ENCODE measurements around the gene HOGA1. TPM values are rescaled to one million over a fixed set of nuclear protein-coding genes. Genes with fewer than 3 reads are reported as not detected.
A peak's percentile ranks its signal among the peaks of the same experiment; 100 is the strongest.

Gene HOGA1
- total RNA-seq, 3 donors from 2014 or later: 1.9 to 11.0 (median 2.3) TPM

DNA sequence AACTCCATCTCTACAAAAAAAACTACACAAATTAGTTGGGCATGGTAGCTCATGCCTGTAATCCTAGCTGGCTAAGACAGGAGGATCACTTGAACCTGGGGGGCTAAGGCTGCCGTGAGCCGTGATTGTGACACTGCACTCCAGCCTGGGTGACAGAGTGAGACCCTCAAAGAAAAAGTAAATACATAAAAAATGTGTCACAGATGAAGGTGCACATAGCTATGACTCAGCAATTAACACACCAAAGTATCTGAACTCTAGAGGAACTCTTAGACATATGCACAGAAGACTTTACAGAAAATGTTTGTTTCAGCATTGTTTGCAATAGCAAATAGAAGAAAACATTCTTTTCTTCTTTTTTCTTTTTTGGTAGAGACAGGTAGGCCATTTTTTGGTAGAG is 13.6 kb downstream of the HOGA1 start:
- no peak overlapping the region for H3K4me3 ChIP-seq
- H3K27ac ChIP-seq: no peak overlapping the region
- H3K36me3 ChIP-seq: no peaks in the 10 kb centered on the region
- no peak for DNase-seq (ENCODE audit: low spot score in 2 of 2)
- intact Hi-C loops (cut with DNase I; ENCODE audit: low total_unique reads): no loop called here
- TF ChIP-seq POLR2A (IDR thresholded peaks at IDR 0.05) (no peak), POLR2AphosphoS5 (IDR thresholded peaks at IDR 0.05) (no peak)
- TF ChIP-seq, protein P1, sequence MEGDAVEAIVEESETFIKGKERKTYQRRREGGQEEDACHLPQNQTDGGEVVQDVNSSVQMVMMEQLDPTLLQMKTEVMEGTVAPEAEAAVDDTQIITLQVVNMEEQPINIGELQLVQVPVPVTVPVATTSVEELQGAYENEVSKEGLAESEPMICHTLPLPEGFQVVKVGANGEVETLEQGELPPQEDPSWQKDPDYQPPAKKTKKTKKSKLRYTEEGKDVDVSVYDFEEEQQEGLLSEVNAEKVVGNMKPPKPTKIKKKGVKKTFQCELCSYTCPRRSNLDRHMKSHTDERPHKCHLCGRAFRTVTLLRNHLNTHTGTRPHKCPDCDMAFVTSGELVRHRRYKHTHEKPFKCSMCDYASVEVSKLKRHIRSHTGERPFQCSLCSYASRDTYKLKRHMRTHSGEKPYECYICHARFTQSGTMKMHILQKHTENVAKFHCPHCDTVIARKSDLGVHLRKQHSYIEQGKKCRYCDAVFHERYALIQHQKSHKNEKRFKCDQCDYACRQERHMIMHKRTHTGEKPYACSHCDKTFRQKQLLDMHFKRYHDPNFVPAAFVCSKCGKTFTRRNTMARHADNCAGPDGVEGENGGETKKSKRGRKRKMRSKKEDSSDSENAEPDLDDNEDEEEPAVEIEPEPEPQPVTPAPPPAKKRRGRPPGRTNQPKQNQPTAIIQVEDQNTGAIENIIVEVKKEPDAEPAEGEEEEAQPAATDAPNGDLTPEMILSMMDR (IDR thresholded peaks at IDR 0.05): no peak
- no peaks in the 10 kb centered on the region for H3K4me1 ChIP-seq
- no peaks in the 10 kb centered on the region for H3K9me3 ChIP-seq
- no peaks in the 10 kb centered on the region for H3K27me3 ChIP-seq

DNA sequence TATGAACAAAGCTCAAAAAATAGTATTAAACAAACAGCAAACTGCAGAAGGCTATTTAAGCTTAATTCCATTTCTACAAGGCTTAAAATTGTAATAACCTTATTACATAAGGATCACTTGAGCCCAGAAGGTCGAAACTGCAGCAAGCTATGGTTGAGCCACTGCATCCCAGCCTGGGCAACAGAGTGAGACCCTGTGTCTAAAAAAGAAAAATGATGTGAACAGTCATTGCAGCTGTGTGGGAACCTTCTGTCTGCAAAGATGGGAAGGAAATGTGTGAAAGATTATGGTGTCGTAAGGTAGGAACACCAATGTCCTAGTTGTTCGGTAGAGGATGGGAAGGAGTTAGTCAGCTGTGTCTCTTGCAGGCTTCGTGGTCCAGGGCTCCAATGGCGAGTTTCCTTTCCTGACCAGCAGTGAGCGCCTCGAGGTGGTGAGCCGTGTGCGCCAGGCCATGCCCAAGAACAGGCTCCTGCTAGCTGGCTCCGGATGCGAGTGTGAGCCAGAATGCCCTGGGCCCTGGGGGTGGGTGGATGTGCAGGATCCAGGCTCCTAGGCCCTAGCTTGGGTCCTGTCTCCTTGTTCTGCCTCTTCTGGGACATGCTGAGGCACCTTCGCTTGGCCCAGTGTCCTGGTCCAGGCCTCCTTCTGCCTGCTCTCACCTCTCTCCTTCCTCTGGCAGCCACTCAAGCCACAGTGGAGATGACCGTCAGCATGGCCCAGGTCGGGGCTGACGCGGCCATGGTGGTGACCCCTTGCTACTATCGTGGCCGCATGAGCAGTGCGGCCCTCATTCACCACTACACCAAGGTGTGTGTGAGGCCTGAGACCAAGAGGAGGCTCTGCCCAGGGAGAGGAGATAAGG is 14.4 kb downstream of the HOGA1 start:
- TF ChIP-seq, protein P1 (IDR thresholded peaks at IDR 0.05): no peak
- no peak for TF ChIP-seq POLR2AphosphoS5 (IDR thresholded peaks at IDR 0.05)
- no peak for TF ChIP-seq POLR2A (IDR thresholded peaks at IDR 0.05)
- H3K27ac ChIP-seq: no peak overlapping the region
- H3K4me3 ChIP-seq: no peak overlapping the region
- H3K9me3 ChIP-seq: no peaks in the 10 kb centered on the region
- peak in 1 of 2 donors; percentile 34 for DNase-seq (ENCODE audit: low spot score in 2 of 2)
- H3K36me3 ChIP-seq: no peaks in the 10 kb centered on the region
- H3K27me3 ChIP-seq: no peaks in the 10 kb centered on the region
- intact Hi-C loops (cut with DNase I; ENCODE audit: low total_unique reads): no loop called here
- no peaks in the 10 kb centered on the region for H3K4me1 ChIP-seq

DNA sequence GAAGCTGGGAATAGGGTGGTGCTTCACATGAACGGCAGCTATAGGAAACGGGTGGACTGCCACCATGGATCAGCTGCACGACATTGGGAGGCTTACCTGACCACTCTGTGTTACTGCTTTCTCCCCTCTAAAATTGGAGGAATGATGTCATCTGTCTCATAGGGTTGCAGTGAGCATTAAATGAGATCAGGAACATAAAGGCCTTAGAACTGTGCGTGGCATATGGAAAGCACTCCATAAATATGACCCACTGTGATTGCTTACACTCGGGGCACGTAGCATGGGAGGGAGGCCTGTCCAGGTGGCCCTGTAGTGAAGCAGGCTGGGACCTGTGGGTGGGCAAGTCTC is 15.1 kb downstream of the HOGA1 start:
- Histone ChIP-seq H3K4me3 (no peak overlapping the region), H3K9me3 (no peaks in the 10 kb centered on the region), H3K27me3 (no peaks in the 10 kb centered on the region), H3K4me1 (no peaks in the 10 kb centered on the region), H3K27ac (no peak overlapping the region), H3K36me3 (no peaks in the 10 kb centered on the region)
- intact Hi-C loops (cut with DNase I; ENCODE audit: low total_unique reads): no loop called here
- TF ChIP-seq, protein P1 (IDR thresholded peaks at IDR 0.05): no peak
- TF ChIP-seq POLR2AphosphoS5 (IDR thresholded peaks at IDR 0.05): no peak
- no peak for TF ChIP-seq POLR2A (IDR thresholded peaks at IDR 0.05)
- no peak for DNase-seq (ENCODE audit: low spot score in 2 of 2)

DNA sequence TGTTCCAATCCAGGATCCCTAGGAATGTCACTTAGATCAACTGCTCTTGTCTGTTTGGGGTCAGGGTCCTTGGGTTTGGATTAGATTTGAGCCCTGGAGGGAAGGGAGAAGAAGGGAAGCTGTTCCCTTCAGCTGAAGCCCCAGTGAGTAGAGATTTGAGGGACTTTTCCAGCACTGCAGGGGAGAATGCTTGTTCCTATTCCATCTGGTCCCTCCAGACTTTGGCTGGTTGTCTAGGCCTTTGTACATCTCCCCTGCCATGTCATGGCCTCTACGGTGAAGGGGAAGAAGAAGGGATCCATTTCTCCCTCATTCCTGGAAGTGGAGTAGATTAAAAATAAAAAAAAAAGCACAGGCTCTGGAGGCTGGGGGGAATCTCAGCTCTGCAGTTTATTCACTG is 16.4 kb downstream of the HOGA1 start:
- TF ChIP-seq POLR2AphosphoS5 (IDR thresholded peaks at IDR 0.05): no peak
- TF ChIP-seq, protein P1 (IDR thresholded peaks at IDR 0.05): no peak
- no peak for TF ChIP-seq POLR2A (IDR thresholded peaks at IDR 0.05)

More for the DNA sequence above, 16.4 kb downstream of the HOGA1 start:
- DNase-seq (ENCODE audit: low spot score in 2 of 2): no peak
- no peak overlapping the region for H3K4me3 ChIP-seq
- H3K27me3 ChIP-seq: no peaks in the 10 kb centered on the region
- H3K9me3 ChIP-seq: no peaks in the 10 kb centered on the region
- H3K4me1 ChIP-seq: no peaks in the 10 kb centered on the region
- intact Hi-C loops (cut with DNase I; ENCODE audit: low total_unique reads): no loop called here
- H3K27ac ChIP-seq: no peak overlapping the region
- H3K36me3 ChIP-seq: no peaks in the 10 kb centered on the region

Measured in breast epithelium (tissue), 4 donors.